G401.6 (cell line): ENCODE measurements around the gene MSI2.
"Not testable (repeated sequence)": the region's sequence is repeated elsewhere in the genome, so short reads cannot be mapped to it uniquely, and the experiment has no call there.

Source experiments
- FAIRE-seq: peaks from 2 replicates; lab custom pipeline; 2012; peaks lifted over from hg19 to GRCh38; lab: Jason Lieb, UNC

The MSI2 gene

GRCh38 chr17:57255776-57256681, at the start of gene MSI2:
MSI2 (plus strand) TSS chr17:57256523; CDS start chr17:57256743, 220 bp downstream.
- FAIRE-seq = no peak

- FAIRE-seq = no peak
Measured at GRCh38 chr17:57206928-57207327, 49.4 kb upstream of the MSI2 start.

DNA sequence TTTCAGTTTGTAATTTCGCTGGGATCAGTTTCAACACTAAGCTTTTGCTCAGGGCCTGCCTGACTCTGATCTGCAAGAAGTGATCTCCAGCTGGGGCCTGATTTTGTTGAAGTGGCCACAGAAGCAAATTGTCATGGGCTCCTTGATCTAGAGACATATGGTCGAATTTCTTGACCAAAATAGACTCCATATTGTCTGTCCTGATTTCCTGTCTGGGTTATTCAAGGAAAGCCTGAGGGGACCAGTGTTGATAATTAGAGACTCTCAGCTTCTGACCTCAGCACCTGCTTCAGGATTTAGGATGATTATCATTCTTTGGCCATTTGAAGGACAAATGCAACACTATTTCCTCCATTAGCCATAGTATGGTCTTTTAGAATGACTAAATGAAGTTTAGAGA, 48.9 kb upstream of the MSI2 start:
- FAIRE-seq = no peak

- no peak for FAIRE-seq
Measured at GRCh38 chr17:57210224-57210553, 46.1 kb upstream of the MSI2 start.

GRCh38 chr17:57210972-57211411, 45.3 kb upstream of the MSI2 start:
- FAIRE-seq = no peak

- no peak for FAIRE-seq
Measured at GRCh38 chr17:57211543-57211942, 44.8 kb upstream of the MSI2 start.

- FAIRE-seq = no peak
Measured at GRCh38 chr17:57213180-57213825, 43.0 kb upstream of the MSI2 start.

DNA sequence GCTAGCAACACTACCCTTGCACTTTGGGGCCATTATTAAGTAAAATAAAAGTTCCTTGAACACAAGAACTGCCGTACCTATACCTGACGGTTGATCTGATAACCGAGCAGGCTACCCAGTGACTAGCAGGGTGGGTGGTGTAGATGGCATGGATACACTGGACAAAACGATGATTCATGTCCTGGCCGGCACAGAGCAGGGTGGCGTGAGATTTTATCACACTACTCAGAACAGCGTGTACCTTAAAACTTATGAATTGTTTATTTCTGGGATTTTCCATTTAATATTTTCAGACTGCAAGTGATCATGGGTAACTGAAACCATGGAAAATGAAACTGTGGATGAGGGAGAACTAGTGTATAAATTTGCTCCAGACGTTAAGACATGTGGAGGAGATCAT, 41.0 kb upstream of the MSI2 start:
- FAIRE-seq = no peak

DNA sequence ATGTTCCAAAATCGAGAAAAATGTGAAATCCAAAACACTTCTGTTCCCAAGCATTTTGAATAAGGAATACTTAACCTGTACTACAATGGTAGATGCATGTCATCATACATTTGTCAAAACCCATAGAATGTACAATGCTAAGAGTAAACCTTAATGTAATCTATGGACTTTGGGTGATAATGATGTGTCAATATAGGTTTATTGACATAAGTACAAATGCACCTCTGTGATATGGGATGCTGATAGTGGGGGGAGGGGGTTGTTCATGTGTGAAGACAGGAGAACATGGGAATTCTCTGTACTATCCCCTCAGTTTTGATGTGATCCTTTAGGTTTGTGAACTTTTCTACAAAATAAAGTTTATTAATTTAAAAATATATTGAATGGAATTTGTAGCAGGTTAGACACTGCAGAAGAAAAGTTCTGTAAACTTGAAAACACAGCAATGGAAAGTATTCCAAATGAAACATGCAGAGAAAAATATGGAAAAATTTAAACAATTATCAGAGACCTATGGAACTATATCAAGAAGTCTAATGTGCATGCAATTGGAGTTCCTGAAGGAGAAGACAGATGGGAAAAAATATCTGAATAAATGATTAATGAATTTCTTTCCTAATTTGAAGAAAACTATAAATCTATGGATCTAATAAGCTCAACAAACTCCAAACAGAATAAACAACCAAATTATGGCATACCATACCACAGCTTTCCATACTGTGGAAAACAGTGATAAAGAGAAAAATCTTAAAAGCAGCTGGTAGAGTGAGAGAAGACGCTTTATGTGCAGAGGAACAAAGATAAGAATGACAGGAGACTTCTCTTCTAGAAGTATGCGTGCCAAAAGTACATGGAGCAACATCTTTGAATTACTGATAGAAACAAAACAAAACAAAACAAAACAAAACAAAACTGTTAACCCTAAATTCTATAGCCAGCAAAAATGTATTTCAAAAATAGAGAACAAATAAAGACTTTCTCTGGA, 34.7 kb upstream of the MSI2 start:
- FAIRE-seq = no peak

- not testable (repeated sequence) for FAIRE-seq
Measured at GRCh38 chr17:57222422-57222821, 33.9 kb upstream of the MSI2 start.

DNA sequence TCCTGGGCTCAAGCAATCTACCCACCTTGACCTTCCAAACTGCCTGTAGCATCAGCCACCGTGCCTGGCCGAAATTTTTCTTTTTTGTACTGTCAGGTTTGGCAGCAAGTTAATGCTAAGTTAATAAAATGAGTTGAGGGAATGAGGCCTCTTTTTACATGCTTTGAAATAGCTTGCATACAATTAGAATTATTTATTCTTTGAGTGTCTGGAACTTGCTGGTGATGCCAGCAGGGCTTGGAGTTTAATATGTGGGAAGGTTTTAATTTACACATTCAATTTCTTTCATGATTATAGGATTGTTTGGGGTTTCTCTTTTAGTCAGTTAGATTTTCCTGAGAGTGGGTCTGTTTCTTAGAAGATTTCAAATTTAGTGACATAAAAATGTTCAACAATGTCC, 31.2 kb upstream of the MSI2 start:
- no peak for FAIRE-seq

GRCh38 chr17:57226793-57227192, 29.5 kb upstream of the MSI2 start:
- FAIRE-seq = no peak

DNA sequence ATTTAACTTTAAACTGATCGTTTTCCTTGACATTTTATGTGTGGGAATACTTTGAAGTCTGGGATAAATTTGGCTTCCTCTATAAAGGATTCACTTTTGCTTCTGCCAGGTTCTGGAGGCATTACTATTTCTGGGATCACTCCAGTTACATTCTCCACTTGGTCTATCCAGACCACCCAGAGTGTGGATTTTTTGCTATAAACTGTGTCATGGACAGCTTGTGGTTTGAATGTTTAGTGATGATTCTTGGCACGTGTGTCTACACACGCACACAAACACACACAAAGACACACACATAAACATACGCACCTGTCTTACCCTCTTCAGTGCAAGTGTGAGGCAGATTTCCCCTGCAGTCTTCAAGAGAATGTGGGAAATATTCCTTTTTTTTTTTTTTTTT, 27.4 kb upstream of the MSI2 start:
- no peak for FAIRE-seq

- no peak for FAIRE-seq
Measured at GRCh38 chr17:57234061-57234738, 22.1 kb upstream of the MSI2 start.

DNA sequence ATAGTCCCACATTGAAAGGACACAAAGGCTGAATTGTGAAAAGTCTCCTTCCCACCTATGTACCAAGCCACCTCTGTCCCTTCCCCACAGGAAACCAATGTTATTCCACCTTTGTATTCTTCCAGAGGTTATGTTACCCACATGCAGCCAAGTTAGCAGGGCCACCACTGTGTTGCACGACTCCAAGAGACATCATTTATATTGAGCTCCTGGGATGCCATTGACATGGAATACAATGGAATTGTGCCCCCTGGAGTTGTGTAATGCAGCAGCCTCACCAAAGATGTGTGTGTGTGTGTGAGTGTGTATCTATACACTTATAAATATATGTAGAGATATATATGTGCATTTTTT, 21.6 kb upstream of the MSI2 start:
- FAIRE-seq = no peak

- FAIRE-seq = no peak
Measured at GRCh38 chr17:57235124-57235523, 21.2 kb upstream of the MSI2 start.

- FAIRE-seq = no peak
Measured at GRCh38 chr17:57236686-57237299, 19.5 kb upstream of the MSI2 start.

DNA sequence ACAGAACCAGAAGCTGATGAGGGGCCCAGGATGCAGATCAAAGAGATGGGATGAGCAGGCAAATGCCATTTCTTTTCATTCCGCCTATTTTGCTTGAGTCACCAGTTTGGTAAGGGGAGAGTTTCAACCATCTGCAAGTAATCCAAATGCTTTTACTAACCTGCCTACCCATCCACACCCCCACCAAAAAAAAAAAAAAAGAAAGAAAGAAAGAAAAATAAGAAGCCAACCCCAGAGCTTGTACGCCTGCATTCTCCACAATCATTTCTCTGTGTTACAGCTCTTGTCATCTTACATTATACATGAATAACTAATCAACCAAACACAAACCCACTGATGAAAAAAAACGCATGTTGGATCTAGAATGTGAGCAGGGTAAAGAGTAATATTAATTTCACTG, 15.7 kb upstream of the MSI2 start:
- no peak for FAIRE-seq

DNA sequence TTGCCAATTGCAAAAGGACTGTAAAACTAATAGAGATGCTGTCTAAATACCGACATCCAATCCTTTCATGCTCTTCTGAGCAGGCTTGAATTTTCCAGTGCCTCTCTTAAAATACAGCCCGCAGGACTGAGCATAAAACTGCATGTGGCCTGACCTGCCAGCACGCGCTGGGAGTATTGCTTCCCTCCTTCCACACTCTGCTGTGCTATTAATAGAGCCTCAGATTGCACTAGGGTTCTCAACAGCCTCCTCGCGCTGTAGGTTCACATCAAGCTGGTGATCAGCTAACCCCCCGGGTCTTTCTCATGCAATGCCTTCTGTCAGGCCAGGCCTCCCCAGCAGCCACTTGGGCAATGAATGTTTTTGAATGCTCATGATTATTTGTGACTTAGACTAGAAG, 14.2 kb upstream of the MSI2 start:
- FAIRE-seq = no peak

DNA sequence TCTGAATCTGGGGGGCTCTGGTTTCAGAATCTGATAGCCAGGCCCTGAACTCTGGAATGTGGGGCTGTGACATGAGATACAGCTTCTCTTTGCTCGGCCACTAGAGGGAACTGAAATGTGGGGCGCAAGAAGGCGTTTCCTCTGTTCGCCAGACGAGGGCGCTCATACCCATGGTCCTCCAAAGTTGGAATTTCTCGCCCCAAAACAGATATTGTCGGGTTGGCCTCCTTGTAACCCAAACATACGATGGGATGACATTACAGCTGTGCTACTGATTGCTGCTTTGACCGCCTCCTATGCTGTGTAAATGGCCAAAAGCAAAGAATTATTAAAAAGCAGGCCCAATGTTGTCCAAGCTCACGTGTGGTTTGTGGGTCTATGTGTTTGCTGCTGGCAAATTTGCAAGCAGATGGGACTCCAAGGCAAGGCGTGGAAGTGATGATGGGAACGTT, 13.1 kb upstream of the MSI2 start:
- FAIRE-seq = no peak

DNA sequence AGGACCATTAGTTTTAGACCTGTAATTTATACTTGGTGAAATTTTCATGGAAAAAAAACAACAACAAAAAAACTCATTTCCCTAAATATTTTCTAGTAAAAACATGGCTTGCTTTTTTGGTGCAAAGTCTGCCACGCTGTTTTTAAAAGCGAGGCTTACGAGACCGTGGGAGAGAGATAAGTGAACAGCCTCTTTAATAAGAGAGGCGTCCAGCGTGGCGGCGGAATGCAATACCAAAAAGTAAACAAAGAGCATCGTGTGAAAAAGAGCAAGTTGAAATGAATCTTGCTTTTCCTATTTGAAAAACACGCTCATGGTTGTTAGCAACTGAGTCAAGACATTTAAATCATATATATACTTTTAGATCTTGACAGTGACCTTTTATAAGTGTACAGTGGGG, 10.5 kb upstream of the MSI2 start:
- no peak for FAIRE-seq

GRCh38 chr17:57246257-57246656, 10.1 kb upstream of the MSI2 start:
- FAIRE-seq = no peak
